RWPE2 (cell line): ENCODE results near the gene TPM4.
"Not testable (repeated sequence)": the region's sequence is repeated elsewhere in the genome, so short reads cannot be mapped to it uniquely, and the experiment has no call there.

Source experiments
- ATAC-seq: fragments of 200-7000 bp; cut with Tn5 transposase; 3 replicates; pipeline ENCODE4 v1.9.1; 2021; ENCODE audit warnings: low read depth
- DNase-seq: peaks from one replicate; pipeline ENCODE4 v3.0.0-alpha.2; 2020; ENCODE audit warnings: low spot score
- H3K27ac ChIP-seq: fragments of 450-650 bp; 2 replicates; pipeline ENCODE4 v1.5.1; 2017; ENCODE audit warnings: mild to moderate bottlenecking; ENCODE audit not compliant: poor library complexity, severe bottlenecking
- H3K27me3 ChIP-seq: fragments of 250-450 bp; sonication (Bioruptor Pico); 2 replicates; pipeline ENCODE4 v1.5.1; 2021; ENCODE audit warnings: mild to moderate bottlenecking, moderate library complexity; ENCODE audit not compliant: insufficient read depth, poor library complexity, severe bottlenecking
- H3K36me3 ChIP-seq: fragments of 250-450 bp; sonication (Bioruptor Pico); 2 replicates; pipeline ENCODE4 v1.5.1; 2020; ENCODE audit warnings: low read depth, mild to moderate bottlenecking, moderate library complexity
- H3K4me1 ChIP-seq: fragments of 250-450 bp; sonication (Bioruptor Pico); 2 replicates; pipeline ENCODE4 v1.5.1; 2021; ENCODE audit warnings: mild to moderate bottlenecking, moderate library complexity; ENCODE audit not compliant: insufficient read depth, poor library complexity, severe bottlenecking
- H3K4me3 ChIP-seq: fragments of 250-450 bp; sonication (Bioruptor Pico); 2 replicates; pipeline ENCODE4 v1.5.1; 2021; ENCODE audit warnings: mild to moderate bottlenecking, moderate library complexity; ENCODE audit not compliant: severe bottlenecking
- H3K9me3 ChIP-seq: fragments of 250-450 bp; sonication (Bioruptor Pico); 2 replicates; pipeline ENCODE4 v1.5.1; 2021; ENCODE audit warnings: mild to moderate bottlenecking, moderate library complexity; ENCODE audit not compliant: severe bottlenecking
- CTCF ChIP-seq: fragments of 450-650 bp; IDR thresholded peaks from one replicate; pipeline ENCODE4 v1.5.1; 2017; ENCODE audit warnings: mild to moderate bottlenecking, moderate library complexity; ENCODE audit not compliant: poor library complexity, severe bottlenecking

Gene TPM4

GRCh38 chr19:16076154-16076957, at the start of gene TPM4:
TSS of gene TPM4 (plus strand) at chr19:16076495. CDS start at chr19:16076566, 71 bp downstream.
- ATAC-seq = peak; percentile 57

GRCh38 chr19:16026756-16027155, 49.5 kb upstream of the TPM4 start:
- Histone ChIP-seq H3K9me3 (no peaks in the 10 kb centered on the region), H3K4me1 (no peaks in the 10 kb centered on the region), H3K27ac (no peak overlapping the region), H3K27me3 (no peaks in the 10 kb centered on the region), H3K4me3 (no peak overlapping the region), H3K36me3 (no peaks in the 10 kb centered on the region)
- ATAC-seq = no peak
- no peak for DNase-seq
- no peak for TF ChIP-seq CTCF

More at GRCh38 chr19:16076154-16076957, at the start of gene TPM4:
- DNase-seq = peak; percentile 93
- Histone ChIP-seq H3K27me3 (no peaks in the 10 kb centered on the region), H3K36me3 (peaks cover 51% of the 10 kb centered on the region), H3K27ac (peak within 1 kb of the TSS; percentile 99), H3K9me3 (no peaks in the 10 kb centered on the region), H3K4me1 (peaks cover 17% of the 10 kb centered on the region), H3K4me3 (peak within 1 kb of the TSS; percentile 96)
- no peak for TF ChIP-seq CTCF

DNA sequence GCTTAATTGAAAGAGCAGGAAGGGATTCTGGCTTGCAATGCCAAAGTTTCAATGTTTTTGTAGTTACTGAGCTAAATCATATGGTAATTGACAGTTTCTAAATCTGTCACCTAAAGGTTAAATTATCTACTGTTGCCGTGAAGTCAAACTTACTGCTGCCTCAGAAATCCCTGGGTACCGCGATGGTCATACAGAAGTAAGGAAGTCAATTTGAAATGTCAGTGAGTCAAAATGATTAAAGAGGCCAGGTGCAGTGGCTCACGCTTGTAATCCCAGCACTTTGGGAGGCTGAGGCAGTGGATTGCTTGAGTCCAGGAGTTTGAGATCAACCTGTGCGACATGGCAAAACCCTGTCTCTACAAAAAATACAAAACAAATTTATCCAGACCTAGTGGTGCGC, 48.8 kb upstream of the TPM4 start:
- ATAC-seq (no peak), DNase-seq (no peak)
- no peaks in the 10 kb centered on the region for H3K4me1 ChIP-seq
- H3K9me3 ChIP-seq = no peaks in the 10 kb centered on the region
- H3K27me3 ChIP-seq = no peaks in the 10 kb centered on the region
- H3K27ac ChIP-seq = no peak overlapping the region
- no peaks in the 10 kb centered on the region for H3K36me3 ChIP-seq
- TF ChIP-seq CTCF = no peak
- no peak overlapping the region for H3K4me3 ChIP-seq

- not testable (repeated sequence) for H3K4me1 ChIP-seq, DNase-seq, H3K4me3 ChIP-seq, H3K9me3 ChIP-seq, ATAC-seq, H3K27ac ChIP-seq, H3K27me3 ChIP-seq, H3K36me3 ChIP-seq
These were observed 46.1 kb upstream of the TPM4 start for GRCh38 chr19:16030155-16030554.

GRCh38 chr19:16030964-16031871, 45.1 kb upstream of the TPM4 start:
- H3K4me1 ChIP-seq = no peaks in the 10 kb centered on the region
- no peak for DNase-seq

More at GRCh38 chr19:16030964-16031871, 45.1 kb upstream of the TPM4 start:
- Histone ChIP-seq H3K36me3 (no peaks in the 10 kb centered on the region), H3K27ac (no peak overlapping the region), H3K9me3 (no peaks in the 10 kb centered on the region), H3K27me3 (no peaks in the 10 kb centered on the region), H3K4me3 (no peak overlapping the region)
- TF ChIP-seq CTCF = no peak
- ATAC-seq = no peak
